GM03348 (cell line): ENCODE results near the gene LSG1.
A peak's percentile ranks its signal among the peaks of the same experiment; 100 is the strongest.
"Not testable (repeated sequence)": the region's sequence is repeated elsewhere in the genome, so short reads cannot be mapped to it uniquely, and the experiment has no call there.

Experiments
- DNase-seq: peaks from one replicate; pipeline ENCODE4 v3.0.0; 2012; ENCODE audit warnings: low spot score

LSG1 gene

DNA sequence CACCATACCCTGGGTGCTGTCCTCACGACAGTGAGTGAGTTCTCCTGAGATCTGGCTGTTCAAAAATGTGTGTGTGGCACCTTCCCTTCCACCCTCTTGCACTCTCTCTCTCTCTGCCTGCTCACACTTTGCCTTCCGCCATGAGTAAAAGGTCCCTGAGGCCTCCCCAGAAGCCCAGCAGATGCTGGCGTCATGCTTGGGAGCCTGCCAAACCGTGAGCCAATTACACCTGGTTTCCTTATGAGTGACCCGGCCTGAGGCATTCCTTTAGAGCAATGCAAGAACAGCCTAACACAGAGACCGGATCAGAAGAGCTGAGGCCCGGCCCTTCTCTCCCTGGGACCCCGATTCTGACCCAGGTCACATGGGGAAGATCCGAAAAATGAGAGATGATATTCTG is 54.2 kb downstream of the LSG1 start:
- no peak for DNase-seq

GRCh38 chr3:194617143-194617671 is 54.8 kb downstream of the LSG1 start:
- no peak for DNase-seq

- DNase-seq, result no peak
Observed at GRCh38 chr3:194615226-194615625, 56.8 kb downstream of the LSG1 start.

GRCh38 chr3:194612221-194612620 is 59.8 kb downstream of the LSG1 start:
- no peak for DNase-seq

DNA sequence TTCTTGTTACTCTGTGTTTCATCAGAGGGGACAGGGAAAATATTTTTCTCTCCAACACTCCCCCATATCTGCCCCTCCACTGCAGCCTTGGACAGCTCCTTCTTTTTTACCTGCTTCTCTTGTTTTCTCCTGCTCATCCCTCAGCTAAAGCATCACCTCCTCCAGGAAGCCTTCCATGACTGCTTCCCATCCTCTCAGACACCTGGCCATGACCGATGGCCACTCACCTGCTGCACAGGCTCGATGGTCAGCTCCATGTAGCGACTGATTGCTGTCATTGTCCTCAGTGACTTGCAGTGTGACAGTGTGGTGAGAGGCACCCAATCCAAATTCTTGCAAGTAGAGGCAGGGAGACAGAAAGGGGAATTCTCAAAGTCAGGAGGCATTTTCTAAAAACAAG is 61.3 kb downstream of the LSG1 start:
- DNase-seq, result no peak

DNA sequence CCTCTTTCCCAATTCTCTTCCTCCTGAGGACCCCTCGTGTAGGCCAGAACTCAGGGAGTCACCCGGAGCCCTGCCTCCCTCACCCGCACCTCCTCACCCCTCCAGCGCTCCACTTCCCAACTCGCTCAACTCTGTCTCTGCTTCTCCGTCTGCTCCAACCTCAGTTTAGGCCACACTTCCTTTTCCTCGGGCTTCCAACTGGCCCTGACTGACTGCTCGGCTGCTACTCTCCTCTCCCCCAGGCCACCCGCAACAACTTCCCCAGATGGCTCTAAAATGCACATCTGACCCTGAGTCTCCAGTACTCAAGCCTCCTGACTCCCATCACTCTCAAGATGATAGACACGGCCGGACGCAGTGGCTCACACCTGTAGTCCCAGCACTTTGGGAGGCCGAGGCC is 62.4 kb downstream of the LSG1 start:
- DNase-seq, result no peak

GRCh38 chr3:194608981-194609380 is 63.0 kb downstream of the LSG1 start:
- no peak for DNase-seq

GRCh38 chr3:194607592-194608389 is 64.2 kb downstream of the LSG1 start:
- no peak for DNase-seq

DNA sequence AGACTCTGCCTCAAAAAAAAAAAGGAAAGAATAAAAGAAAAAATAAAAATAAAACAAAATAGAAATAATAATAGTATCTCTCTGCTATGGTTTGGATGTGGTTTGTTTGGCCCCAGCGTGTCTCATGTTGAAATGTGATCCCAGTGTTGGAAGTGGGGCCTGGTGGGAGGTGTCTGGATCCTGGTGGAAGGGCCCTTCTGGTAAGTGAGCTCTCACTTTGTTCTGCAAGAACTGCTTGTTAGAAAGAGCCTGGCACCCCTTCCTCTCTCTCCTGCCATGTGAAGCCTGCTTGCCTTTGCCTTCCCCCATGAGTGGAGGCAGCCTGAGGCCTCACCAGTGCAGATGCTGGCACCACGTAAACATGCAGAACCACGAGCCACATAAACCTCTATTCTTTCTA is 65.0 kb downstream of the LSG1 start:
- no peak for DNase-seq

GRCh38 chr3:194606163-194606562 is 65.8 kb downstream of the LSG1 start:
- DNase-seq, result no peak

- DNase-seq, result not testable (repeated sequence)
Observed at GRCh38 chr3:194605314-194605713, 66.7 kb downstream of the LSG1 start.

DNA sequence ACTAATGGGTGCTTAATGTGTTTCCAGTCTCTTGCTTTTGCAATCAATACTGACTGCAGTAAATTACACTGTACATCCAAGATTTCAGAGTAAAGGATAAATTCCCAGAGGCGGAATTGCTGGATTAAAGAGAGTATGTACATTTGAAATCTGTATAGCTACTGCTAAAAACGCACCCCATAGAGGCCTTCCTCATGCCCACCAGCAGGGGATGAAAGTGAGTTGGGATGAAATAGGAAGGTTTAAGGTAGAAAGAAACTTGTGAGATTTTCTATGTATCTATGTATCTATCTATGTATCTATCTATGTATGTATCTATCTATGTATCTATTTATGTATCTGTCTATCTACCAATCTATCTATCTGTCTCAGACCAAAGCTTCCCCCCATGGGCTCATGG is 67.2 kb downstream of the LSG1 start:
- no peak for DNase-seq

DNA sequence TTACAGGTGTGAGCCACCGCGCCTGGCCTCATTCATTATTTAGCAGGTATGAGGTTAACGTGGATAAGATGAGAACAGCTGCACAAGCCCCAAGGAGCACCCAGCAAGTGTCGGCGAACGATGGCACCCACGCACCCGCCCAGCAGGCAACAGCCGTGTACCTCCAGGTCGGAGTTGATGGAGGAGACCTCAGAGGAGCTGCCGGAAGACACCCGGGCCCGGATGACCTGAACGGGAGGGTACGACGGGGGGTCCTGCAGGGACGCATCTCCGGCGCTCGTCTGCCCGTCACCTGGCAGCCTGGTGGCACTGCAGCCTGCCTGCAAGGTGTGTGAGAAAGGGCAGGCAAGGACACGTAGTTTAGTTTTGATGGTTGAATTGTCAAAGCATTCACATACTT is 67.9 kb downstream of the LSG1 start:
- DNase-seq, result no peak

GRCh38 chr3:194602669-194603171 is 69.3 kb downstream of the LSG1 start:
- no peak for DNase-seq

DNA sequence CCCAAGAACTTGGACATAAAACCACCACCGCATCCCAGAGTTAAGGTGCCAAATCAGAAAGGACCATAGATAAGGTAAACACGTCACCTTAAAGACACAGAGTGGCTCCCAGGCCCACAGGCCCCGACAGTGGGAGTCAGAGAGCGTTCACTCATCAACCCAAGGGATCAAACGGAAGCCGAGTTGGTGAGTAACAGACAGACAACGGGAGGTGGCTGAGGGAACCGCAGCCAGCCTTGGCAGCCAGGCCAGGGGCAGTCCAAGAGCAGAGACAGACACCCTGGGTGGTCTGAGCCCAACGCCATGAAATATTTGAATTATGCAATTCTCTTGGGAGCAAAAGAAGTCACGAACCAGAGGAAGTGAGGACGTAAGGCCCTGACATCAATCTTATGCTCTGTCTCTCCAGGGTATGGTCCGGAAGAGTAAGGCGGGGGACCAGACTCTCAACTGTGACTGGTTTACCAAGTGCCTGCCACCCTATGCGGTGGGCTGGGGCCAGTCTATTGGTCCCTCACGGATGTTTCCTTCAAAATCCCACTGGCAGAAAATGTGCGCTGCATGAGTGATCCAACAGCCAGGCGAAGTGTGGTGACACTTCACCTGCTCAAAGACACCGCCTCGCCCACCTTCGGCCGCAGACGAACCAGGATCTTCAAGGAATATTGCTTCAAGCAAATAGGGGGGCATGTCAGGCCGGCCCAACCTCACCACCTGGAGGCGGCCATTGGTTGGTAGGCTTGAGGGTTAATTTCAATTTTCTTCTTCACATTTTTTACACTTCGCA is 73.0 kb downstream of the LSG1 start:
- DNase-seq, result peak; percentile 95

DNA sequence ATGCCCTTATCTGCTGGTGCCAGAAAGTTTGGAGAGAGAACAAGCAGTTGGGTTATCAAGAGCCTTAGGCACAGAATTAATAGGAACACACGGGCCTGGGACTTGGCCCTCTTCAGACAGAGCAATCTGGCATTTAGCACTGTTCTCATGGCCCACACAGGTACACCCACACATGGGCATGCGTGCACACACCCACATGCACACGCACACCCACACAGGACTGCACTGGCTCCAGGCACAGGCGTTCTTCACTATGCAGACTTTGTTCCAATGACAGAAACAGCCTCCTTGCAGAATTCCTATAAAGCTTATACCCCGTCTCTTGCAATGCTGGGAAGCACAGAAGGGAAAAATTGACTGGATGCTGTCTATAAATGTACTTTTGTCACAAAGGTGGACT is 75.1 kb downstream of the LSG1 start:
- DNase-seq, result no peak

DNA sequence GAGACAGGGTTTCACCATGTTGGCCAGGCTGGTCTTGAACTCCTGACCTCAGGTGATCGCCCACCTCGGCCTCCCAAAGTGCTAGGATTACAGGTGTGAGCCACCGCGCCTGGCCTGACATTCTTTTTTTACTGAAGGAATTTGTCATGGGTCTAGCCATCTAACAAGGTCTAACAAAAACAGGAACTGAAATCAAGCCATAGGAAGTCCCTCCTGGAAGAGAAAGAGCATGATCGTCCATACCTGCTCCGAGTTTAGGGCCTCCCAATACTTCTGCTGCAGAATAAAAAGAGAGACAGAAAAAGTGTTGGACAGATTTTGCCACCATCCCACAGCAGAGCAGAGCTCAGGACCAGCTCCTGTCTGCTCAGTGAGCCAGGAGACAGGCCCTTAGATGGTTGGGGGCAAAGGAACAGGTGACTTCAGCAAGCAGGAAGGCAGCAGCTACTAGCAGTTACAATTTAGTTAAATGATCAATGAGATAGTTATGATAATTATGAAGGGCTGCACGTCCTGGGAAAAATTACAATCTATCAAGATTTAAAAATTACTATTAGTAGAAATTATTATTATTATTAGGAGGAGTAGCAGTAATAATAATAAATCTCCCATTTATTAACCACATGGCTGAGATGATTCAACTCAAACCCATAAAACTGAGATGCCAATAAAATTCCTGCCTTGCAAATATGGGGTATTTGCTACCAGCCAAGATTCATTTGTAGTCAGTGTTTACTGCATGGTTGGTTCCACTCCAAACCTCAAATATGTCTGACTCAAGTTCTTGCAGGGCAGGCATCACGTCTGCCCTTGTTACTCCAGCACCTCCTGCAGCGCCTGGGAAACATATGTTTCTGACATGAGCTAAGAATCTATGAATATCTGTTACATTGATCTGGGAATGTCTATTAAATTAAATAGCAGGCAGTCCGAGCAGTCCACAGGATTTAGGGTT is 78.9 kb downstream of the LSG1 start:
- peak; percentile 93 for DNase-seq
